GM12878 (cell line): Measurements from ENCODE around the gene DMXL1. TPM values are rescaled to one million over a fixed set of nuclear protein-coding genes. Genes with fewer than 3 reads are reported as not detected.

ENCODE experiments used
- CHD1 ChIP-seq: IDR thresholded peaks from 2 replicates; pipeline ENCODE4 v1.6.1; 2012; ENCODE audit warnings: low read depth, low read length, improper control_type of control experiment
- CHD2 ChIP-seq: IDR thresholded peaks from 2 replicates; pipeline ENCODE4 v1.6.1; 2011; ENCODE audit warnings: low read depth, low read length, improper control_type of control experiment, borderline replicate concordance
- CREM ChIP-seq: IDR thresholded peaks from 2 replicates; pipeline ENCODE4 v1.6.1; 2014; ENCODE audit warnings: antibody characterized with exemption, low read depth
- GABPA ChIP-seq: IDR thresholded peaks from 2 replicates; pipeline ENCODE4 v1.6.1; 2014; ENCODE audit warnings: antibody characterized with exemption, low read depth, mild to moderate bottlenecking, inconsistent platforms
- GATAD2B ChIP-seq: fragments of 450-650 bp; conservative IDR thresholded peaks from 2 replicates; pipeline ENCODE4 v1.6.1; 2017; ENCODE audit warnings: low read depth, mild to moderate bottlenecking, moderate library complexity
- JUNB ChIP-seq: IDR thresholded peaks from 2 replicates; pipeline ENCODE4 v1.6.1; 2016; ENCODE audit warnings: antibody characterized with exemption, mild to moderate bottlenecking
- KDM1A ChIP-seq: fragments of 200-600 bp; sonication (generic); IDR thresholded peaks from 2 replicates; pipeline ENCODE4 v1.6.1; 2016; ENCODE audit warnings: borderline replicate concordance
- NR2C1 ChIP-seq: fragments of 450-650 bp; IDR thresholded peaks from 2 replicates; pipeline ENCODE4 v1.6.1; 2017; ENCODE audit warnings: antibody characterized with exemption, mild to moderate bottlenecking, moderate library complexity
- POLR2AphosphoS2 ChIP-seq: IDR thresholded peaks from 2 replicates; pipeline ENCODE4 v1.6.1; 2011; ENCODE audit warnings: low read depth, mild to moderate bottlenecking, low read length, improper control_type of control experiment, moderate library complexity
- POLR2AphosphoS5 ChIP-seq: IDR thresholded peaks from 2 replicates; pipeline ENCODE4 v1.6.1; 2011; ENCODE audit warnings: mild to moderate bottlenecking, low read length, inconsistent platforms
- SIX5 ChIP-seq: IDR thresholded peaks from 2 replicates; pipeline ENCODE4 v1.6.1; 2011; ENCODE audit warnings: mild to moderate bottlenecking, low read depth, low read length, moderate library complexity; ENCODE audit not compliant: severe bottlenecking
- SMAD1 ChIP-seq: fragments of 450-650 bp; IDR thresholded peaks from 2 replicates; pipeline ENCODE4 v1.6.1; 2018; ENCODE audit warnings: mild to moderate bottlenecking, low read depth; ENCODE audit not compliant: partially characterized antibody
- SP1 ChIP-seq: IDR thresholded peaks from one replicate; pipeline ENCODE4 v1.6.1; 2011; ENCODE audit warnings: low read depth, low read length
- STAT3 ChIP-seq: IDR thresholded peaks from 2 replicates; pipeline ENCODE4 v1.6.1; 2011; ENCODE audit warnings: low read depth, low read length, improper control_type of control experiment
- YBX1 ChIP-seq: fragments of 450-650 bp; IDR thresholded peaks from 2 replicates; pipeline ENCODE4 v1.6.1; 2016; ENCODE audit warnings: antibody characterized with exemption
- ZNF622 ChIP-seq: fragments of 450-650 bp; IDR thresholded peaks from 2 replicates; pipeline ENCODE4 v1.6.1; 2017; ENCODE audit warnings: mild to moderate bottlenecking, inconsistent platforms
- ZSCAN29 ChIP-seq: fragments of 450-650 bp; IDR thresholded peaks from 2 replicates; pipeline ENCODE4 v1.6.1; 2017; ENCODE audit warnings: mild to moderate bottlenecking, moderate library complexity
- polyA plus RNA-seq, 11 experiments: library from polyadenylated mRNA; depleted of rRNA in 4 of 11; unstranded in 6 of 11; stranded (reverse) in 5 of 11; fragments of >200 nt; fragmentation: Nextera tagmentation in 4 of 11; fragmentation: Illumina TruSeq in 1 of 11; extraction: Ambion mirVana in 4 of 11; extraction: Trizol in 1 of 11; gene quantifications; 1 replicate in 1 of 11; 2 replicates in 10 of 11; pipeline versions ENCODE4 v1.2.1 to v1.2.3, GENCODE V29; 2011 to 2016; ENCODE audit warnings: inconsistent platforms in 2 of 11, missing spikeins in 2 of 11, low read depth in 1 of 11
- total RNA-seq, 4 experiments: library from RNA; depleted of rRNA in 3 of 4; stranded (reverse); fragments of >200 nt in 3 of 4; fragmentation: Illumina TruSeq in 1 of 4; extraction: Trizol in 1 of 4; gene quantifications; 2 replicates each; pipeline versions ENCODE4 v1.2.1 to v1.2.3, GENCODE V29; 2013 to 2021
- TF ChIP-seq, protein P1 (sequence below): IDR thresholded peaks from 2 replicates; pipeline ENCODE4 v1.6.1; 2012; ENCODE audit warnings: mild to moderate bottlenecking, low read depth, low read length
- TF ChIP-seq, protein P2 (sequence below): IDR thresholded peaks from 2 replicates; pipeline ENCODE4 v1.6.1; 2011; ENCODE audit warnings: low read depth, low read length, improper control_type of control experiment, borderline replicate concordance
- TF ChIP-seq, protein P3 (sequence below): fragments of 450-650 bp; IDR thresholded peaks from 2 replicates; pipeline ENCODE4 v1.6.1; 2017; ENCODE audit warnings: mild to moderate bottlenecking, moderate library complexity
- TF ChIP-seq, protein P4 (sequence below): fragments of 450-650 bp; IDR thresholded peaks from 2 replicates; pipeline ENCODE4 v1.6.1; 2017; ENCODE audit warnings: mild to moderate bottlenecking

The DMXL1 gene
- total and polyA plus RNA-seq, 10 of the 15 experiments (the other 5 are each of a cell fraction or from before 2014, with no cell fraction given): 9.1 to 67.7 (median 34.1) TPM

DNA sequence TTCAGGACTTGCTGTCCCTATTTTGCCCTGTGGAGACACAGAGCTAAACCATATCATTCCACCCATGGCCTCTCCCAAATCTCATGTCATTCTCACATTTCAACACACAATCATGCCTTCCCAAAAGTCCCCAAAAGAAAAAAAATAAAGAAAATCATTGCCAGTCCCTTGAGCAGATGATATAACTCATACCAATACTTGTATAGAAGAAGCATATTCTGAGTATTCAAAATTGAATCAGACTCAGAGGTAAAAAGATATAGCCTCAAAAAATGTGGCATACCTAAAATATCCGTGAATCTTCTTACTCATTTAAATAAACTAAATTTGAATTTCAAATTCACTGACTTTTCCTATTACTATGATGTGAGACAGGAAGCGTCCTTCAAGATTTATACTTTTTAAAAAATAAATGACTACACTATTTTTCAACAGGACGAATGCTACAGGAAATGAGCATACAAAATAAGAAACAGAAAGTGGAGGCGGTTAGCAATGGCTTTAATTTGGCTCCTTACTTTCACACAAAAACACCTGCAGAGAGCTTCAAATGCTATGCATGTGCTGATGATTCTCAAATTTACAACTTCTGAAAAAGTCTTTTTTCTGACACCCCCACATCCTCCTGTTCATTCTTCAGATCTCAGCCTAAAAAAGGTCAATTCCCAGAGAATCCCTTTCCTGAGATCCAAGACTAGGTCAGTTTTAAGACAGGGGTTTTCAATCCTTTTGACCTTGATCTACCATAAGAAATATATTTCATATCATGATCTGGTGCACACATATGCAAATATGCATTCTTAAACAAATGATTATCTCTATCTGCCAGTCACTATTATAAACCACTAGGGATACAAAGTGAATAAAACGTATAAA, 39.6 kb upstream of the DMXL1 start (continued):
- TF ChIP-seq, protein P1, sequence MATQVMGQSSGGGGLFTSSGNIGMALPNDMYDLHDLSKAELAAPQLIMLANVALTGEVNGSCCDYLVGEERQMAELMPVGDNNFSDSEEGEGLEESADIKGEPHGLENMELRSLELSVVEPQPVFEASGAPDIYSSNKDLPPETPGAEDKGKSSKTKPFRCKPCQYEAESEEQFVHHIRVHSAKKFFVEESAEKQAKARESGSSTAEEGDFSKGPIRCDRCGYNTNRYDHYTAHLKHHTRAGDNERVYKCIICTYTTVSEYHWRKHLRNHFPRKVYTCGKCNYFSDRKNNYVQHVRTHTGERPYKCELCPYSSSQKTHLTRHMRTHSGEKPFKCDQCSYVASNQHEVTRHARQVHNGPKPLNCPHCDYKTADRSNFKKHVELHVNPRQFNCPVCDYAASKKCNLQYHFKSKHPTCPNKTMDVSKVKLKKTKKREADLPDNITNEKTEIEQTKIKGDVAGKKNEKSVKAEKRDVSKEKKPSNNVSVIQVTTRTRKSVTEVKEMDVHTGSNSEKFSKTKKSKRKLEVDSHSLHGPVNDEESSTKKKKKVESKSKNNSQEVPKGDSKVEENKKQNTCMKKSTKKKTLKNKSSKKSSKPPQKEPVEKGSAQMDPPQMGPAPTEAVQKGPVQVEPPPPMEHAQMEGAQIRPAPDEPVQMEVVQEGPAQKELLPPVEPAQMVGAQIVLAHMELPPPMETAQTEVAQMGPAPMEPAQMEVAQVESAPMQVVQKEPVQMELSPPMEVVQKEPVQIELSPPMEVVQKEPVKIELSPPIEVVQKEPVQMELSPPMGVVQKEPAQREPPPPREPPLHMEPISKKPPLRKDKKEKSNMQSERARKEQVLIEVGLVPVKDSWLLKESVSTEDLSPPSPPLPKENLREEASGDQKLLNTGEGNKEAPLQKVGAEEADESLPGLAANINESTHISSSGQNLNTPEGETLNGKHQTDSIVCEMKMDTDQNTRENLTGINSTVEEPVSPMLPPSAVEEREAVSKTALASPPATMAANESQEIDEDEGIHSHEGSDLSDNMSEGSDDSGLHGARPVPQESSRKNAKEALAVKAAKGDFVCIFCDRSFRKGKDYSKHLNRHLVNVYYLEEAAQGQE: no peak
- TF ChIP-seq, protein P2, sequence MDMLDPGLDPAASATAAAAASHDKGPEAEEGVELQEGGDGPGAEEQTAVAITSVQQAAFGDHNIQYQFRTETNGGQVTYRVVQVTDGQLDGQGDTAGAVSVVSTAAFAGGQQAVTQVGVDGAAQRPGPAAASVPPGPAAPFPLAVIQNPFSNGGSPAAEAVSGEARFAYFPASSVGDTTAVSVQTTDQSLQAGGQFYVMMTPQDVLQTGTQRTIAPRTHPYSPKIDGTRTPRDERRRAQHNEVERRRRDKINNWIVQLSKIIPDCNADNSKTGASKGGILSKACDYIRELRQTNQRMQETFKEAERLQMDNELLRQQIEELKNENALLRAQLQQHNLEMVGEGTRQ: no peak
- 0 out of 2 replicates have a peak, but pooled peaks have one; percentile 29 for TF ChIP-seq STAT3
- TF ChIP-seq GABPA: peak; percentile 61
- TF ChIP-seq, protein P3, sequence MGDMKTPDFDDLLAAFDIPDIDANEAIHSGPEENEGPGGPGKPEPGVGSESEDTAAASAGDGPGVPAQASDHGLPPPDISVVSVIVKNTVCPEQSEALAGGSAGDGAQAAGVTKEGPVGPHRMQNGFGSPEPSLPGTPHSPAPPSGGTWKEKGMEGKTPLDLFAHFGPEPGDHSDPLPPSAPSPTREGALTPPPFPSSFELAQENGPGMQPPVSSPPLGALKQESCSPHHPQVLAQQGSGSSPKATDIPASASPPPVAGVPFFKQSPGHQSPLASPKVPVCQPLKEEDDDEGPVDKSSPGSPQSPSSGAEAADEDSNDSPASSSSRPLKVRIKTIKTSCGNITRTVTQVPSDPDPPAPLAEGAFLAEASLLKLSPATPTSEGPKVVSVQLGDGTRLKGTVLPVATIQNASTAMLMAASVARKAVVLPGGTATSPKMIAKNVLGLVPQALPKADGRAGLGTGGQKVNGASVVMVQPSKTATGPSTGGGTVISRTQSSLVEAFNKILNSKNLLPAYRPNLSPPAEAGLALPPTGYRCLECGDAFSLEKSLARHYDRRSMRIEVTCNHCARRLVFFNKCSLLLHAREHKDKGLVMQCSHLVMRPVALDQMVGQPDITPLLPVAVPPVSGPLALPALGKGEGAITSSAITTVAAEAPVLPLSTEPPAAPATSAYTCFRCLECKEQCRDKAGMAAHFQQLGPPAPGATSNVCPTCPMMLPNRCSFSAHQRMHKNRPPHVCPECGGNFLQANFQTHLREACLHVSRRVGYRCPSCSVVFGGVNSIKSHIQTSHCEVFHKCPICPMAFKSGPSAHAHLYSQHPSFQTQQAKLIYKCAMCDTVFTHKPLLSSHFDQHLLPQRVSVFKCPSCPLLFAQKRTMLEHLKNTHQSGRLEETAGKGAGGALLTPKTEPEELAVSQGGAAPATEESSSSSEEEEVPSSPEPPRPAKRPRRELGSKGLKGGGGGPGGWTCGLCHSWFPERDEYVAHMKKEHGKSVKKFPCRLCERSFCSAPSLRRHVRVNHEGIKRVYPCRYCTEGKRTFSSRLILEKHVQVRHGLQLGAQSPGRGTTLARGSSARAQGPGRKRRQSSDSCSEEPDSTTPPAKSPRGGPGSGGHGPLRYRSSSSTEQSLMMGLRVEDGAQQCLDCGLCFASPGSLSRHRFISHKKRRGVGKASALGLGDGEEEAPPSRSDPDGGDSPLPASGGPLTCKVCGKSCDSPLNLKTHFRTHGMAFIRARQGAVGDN: peak; percentile 94
- no peak for TF ChIP-seq ZSCAN29
- no peak for TF ChIP-seq CHD1
- TF ChIP-seq NR2C1: no peak
- TF ChIP-seq SP1: no peak
- TF ChIP-seq CREM: peak; percentile 75
- TF ChIP-seq POLR2AphosphoS5: no peak
- no peak for TF ChIP-seq GATAD2B
- no peak for TF ChIP-seq SMAD1
- no peak for TF ChIP-seq POLR2AphosphoS2
- no peak for TF ChIP-seq SIX5
- TF ChIP-seq, protein P4, sequence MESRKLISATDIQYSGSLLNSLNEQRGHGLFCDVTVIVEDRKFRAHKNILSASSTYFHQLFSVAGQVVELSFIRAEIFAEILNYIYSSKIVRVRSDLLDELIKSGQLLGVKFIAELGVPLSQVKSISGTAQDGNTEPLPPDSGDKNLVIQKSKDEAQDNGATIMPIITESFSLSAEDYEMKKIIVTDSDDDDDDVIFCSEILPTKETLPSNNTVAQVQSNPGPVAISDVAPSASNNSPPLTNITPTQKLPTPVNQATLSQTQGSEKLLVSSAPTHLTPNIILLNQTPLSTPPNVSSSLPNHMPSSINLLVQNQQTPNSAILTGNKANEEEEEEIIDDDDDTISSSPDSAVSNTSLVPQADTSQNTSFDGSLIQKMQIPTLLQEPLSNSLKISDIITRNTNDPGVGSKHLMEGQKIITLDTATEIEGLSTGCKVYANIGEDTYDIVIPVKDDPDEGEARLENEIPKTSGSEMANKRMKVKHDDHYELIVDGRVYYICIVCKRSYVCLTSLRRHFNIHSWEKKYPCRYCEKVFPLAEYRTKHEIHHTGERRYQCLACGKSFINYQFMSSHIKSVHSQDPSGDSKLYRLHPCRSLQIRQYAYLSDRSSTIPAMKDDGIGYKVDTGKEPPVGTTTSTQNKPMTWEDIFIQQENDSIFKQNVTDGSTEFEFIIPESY: no peak
- no peak for TF ChIP-seq ZNF622
- no peak for TF ChIP-seq CHD2
- TF ChIP-seq YBX1: no peak
- TF ChIP-seq KDM1A: no peak
- peak; percentile 70 for TF ChIP-seq JUNB
